Stimulated activated naive CD4-positive, alpha-beta T cell (primary cell): ENCODE measurements around the gene CCR5.

Experiments used
- DNase-seq, 6 experiments: peaks; one replicate each; lab custom pipeline; 2025; lab: John Stamatoyannopoulos, UW

The CCR5 gene

DNA sequence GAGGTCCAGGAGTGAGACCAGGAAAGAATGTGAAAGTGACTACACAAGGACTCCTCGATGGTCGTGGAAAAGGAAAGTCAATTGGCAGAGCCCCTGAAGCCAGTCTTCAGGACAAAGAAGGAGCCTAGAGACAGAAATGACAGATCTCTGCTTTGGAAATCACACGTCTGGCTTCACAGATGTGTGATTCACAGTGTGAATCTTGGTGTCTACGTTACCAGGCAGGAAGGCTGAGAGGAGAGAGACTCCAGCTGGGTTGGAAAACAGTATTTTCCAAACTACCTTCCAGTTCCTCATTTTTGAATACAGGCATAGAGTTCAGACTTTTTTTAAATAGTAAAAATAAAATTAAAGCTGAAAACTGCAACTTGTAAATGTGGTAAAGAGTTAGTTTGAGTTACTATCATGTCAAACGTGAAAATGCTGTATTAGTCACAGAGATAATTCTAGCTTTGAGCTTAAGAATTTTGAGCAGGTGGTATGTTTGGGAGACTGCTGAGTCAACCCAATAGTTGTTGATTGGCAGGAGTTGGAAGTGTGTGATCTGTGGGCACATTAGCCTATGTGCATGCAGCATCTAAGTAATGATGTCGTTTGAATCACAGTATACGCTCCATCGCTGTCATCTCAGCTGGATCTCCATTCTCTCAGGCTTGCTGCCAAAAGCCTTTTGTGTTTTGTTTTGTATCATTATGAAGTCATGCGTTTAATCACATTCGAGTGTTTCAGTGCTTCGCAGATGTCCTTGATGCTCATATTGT is 10.8 kb upstream of the CCR5 start:
- DNase-seq: no peak

- DNase-seq: no peak
These were observed 9.8 kb upstream of the CCR5 start for GRCh38 chr3:46360907-46361306.

DNA sequence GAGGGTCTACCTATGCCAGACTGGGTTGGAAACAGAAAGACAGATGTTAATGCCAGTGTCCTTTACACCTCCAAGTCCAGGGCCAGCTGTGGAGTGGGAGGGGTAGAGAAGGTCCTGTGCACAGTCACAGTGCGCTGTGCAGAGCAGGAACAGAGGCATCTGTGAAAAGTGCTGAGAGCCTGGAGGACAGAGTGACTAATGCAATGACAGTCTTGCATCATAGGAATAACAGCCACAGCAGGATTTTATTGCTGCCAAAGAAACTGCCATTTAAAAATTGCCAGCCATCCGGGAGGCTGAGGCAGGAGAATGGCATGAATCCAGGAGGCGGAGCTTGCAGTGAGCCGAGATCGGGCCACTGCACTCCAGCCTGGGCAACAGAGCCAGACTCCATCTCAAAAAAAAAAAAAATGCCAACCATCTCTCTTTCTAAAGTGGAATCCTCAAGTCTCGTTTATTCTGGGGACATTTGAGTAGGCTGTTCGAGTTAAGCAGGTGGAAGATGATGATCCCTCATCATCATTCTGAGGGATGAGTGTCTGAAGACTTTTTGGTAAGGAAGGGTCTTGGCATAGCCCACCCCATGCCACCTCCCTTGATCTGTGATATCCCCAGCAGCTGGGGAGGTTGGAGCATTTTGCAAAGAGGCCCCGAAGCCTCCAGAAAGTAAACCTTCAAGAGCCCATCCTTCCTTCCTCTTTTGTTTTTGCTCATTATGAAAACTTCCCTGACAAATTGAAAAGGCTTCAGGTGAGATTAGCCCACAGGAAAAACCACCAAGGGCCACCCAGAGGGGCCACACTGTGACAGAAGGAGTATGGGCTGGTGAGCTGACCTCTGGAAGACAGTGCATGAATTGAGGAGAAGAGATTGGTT is 9.1 kb upstream of the CCR5 start:
- DNase-seq: no peak

DNA sequence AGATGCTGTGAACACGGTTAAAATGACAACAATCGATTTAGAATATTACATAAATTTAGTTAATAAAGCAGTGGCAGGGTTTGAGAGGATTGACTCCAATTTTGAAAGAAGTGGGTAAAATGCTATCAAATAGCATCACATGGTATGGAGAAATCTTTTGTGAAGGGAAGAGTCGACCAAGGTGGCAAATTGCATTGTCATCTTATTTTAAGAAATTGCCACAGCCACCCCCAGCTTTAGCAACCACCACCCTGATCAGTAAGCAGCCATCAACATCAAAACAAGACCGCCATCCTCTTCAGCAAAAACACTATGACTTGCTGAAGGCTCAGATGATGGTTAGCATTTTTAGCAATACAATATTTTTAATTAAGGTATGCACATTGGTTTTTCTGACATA is 5.7 kb upstream of the CCR5 start:
- no peak for DNase-seq

DNA sequence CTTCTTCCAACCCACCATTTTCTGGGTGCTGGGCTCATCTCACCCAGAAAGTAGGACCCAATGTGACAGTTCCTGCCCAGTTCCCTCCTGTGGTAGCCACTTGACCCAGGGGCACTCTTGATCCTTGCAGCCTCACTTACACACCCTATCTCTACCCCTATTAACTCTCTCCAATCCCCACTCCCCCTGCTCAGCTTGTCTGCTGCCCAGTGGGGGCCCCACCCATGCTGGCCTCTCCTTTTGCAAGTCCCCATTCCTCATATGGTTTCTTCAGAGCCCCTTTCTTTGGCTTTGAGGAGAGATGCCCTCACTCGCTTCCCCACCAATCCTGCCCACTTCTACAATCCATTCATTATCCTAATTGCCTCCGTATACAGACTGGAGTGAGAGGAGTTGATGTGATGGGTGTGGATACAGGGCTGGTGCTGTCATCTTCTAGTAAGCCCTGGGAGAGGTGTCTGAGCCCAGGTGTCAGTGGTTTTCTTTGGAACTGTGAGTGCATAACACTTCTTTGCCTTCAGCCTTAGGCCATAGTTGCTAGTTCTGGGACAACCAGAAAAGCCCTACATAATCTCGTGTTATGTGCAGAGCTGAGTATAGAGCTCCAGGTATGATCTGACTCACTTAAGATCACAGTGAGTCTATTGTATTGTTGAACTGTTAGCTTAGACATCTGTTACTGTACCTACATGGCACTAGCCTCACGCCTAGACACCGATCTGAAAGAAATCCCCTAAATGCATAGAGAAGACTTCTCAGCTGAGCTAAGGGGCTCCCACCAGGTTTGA is 4.8 kb upstream of the CCR5 start:
- DNase-seq: no peak

DNA sequence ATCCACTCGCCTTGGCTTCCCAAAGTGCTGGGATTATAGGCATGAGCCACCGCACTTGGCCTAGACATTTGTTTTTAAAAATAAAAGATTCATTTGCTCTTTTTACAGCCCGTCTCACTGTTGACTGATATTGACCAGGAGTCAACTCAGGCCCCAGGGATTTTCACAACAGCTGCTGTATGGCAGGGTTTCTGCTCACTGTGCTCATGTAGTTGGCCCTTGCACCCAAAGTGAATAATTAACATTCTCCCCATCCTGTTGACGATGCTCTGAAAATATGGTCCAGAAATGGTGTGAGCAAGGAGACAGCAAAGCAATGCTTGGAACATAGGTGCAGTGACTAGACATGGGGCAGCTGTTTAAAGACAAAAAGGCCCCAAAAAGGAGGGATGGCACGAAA is 2.9 kb upstream of the CCR5 start:
- no peak for DNase-seq

DNA sequence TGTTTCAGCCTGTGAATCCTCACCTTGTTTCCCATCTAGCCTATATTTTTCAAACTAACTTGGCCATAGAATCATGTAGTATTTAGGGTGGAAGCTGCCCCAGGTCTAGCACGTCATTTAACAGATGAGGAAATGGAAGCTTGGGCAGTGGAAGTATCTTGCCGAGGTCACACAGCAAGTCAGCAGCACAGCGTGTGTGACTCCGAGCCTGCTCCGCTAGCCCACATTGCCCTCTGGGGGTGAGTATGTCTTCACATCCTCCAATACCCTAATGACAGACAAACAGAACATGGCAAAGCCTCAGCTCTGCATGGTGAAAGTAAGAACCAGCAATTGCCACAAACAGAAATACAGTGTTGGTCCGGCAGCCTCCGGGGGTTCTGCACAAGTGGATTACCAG is 2.2 kb upstream of the CCR5 start:
- DNase-seq: peak in 4 of 6 experiments; percentile 1 to 26 (median 10)

GRCh38 chr3:46369151-46369550 is 1.6 kb upstream of the CCR5 start:
- no peak for DNase-seq

DNA sequence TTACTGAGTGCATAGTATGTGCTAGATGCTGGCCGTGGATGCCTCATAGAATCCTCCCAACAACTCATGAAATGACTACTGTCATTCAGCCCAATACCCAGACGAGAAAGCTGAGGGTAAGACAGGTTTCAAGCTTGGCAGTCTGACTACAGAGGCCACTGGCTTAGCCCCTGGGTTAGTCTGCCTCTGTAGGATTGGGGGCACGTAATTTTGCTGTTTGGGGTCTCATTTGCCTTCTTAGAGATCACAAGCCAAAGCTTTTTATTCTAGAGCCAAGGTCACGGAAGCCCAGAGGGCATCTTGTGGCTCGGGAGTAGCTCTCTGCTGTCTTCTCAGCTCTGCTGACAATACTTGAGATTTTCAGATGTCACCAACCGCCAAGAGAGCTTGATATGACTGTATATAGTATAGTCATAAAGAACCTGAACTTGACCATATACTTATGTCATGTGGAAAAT is 1.0 kb upstream of the CCR5 start:
- no peak for DNase-seq

- no peak for DNase-seq
These were observed 984 bp downstream of the CCR5 start for GRCh38 chr3:46371519-46372340.

DNA sequence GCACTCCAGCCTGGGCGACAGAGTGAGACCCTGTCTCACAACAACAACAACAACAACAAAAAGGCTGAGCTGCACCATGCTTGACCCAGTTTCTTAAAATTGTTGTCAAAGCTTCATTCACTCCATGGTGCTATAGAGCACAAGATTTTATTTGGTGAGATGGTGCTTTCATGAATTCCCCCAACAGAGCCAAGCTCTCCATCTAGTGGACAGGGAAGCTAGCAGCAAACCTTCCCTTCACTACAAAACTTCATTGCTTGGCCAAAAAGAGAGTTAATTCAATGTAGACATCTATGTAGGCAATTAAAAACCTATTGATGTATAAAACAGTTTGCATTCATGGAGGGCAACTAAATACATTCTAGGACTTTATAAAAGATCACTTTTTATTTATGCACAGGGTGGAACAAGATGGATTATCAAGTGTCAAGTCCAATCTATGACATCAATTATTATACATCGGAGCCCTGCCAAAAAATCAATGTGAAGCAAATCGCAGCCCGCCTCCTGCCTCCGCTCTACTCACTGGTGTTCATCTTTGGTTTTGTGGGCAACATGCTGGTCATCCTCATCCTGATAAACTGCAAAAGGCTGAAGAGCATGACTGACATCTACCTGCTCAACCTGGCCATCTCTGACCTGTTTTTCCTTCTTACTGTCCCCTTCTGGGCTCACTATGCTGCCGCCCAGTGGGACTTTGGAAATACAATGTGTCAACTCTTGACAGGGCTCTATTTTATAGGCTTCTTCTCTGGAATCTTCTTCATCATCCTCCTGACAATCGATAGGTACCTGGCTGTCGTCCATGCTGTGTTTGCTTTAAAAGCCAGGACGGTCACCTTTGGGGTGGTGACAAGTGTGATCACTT is 2.0 kb downstream of the CCR5 start:
- peak in 2 of 6 experiments; percentile 8 to 23 for DNase-seq

DNA sequence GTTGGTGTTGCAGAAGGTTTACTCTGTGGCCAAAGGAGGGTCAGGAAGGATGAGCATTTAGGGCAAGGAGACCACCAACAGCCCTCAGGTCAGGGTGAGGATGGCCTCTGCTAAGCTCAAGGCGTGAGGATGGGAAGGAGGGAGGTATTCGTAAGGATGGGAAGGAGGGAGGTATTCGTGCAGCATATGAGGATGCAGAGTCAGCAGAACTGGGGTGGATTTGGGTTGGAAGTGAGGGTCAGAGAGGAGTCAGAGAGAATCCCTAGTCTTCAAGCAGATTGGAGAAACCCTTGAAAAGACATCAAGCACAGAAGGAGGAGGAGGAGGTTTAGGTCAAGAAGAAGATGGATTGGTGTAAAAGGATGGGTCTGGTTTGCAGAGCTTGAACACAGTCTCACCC is 4.0 kb downstream of the CCR5 start:
- no peak for DNase-seq

GRCh38 chr3:46375218-46375617 is 4.5 kb downstream of the CCR5 start:
- no peak for DNase-seq

- peak in 2 of 6 experiments; percentile 3 to 5 for DNase-seq
These were observed 5.1 kb downstream of the CCR5 start for GRCh38 chr3:46375814-46376213.

DNA sequence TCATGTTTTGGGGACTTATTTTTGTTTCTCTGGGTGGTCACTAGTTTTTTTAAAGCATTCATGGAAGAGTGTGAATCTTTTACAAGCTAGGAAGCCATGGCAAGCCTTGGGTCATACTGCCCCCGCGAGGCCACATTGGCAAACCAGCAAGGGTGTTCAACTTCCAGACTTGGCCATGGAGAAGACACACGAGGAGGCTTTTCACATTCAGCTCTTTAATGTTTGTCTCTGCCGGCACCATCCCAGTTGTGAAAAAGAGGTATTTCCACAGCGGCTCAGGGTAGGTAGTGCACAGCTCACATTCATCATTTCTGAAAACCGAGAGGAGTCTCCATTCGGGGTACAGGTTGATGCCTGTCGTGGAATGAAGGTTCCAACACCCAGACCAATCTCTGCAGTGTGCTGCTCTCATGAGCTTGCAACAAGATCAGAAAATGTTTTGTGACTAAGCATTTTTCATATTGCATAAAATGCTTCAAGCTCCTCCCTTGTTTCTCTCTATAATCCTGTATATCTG is 7.7 kb downstream of the CCR5 start:
- peak; percentile 13 to 51 (median 31) for DNase-seq

GRCh38 chr3:46380471-46381221 is 9.9 kb downstream of the CCR5 start:
- DNase-seq: no peak

GRCh38 chr3:46381625-46382024 is 10.9 kb downstream of the CCR5 start:
- no peak for DNase-seq

DNA sequence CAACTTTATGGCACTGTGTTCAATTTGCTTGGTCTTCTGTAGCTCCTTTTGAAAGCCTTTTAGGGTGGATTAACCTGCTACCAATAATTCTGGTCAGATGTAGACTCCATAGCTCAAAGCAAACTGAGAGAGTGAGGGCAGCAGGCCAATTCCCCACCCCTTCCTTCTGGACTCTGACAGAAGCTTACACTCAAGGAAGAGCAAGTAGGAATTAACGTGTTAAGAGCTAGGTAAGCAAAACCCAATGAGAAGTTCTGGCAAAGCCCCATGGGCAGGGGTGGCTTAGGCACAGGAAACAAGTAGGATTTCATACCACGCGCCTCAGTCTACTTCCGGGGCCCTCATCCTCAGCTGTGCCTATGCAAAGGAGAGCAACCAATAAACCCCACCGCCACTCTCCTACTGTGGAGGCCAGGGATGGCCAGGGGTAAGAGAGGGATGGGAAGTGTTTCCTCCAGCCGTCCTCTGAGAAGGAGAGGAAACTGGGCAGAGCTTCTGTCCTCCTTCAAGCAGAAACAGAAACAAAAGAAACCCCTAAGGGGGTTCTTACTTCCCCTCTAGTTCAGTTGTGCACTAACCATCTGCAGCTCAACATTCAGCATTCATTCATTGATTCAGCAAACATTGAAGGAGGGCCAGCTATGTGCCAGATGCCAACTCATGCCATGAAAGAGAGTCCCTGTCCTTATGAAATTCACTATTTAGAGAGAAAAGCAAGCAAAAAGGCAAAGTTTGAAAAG is 12.6 kb downstream of the CCR5 start:
- no peak for DNase-seq

DNA sequence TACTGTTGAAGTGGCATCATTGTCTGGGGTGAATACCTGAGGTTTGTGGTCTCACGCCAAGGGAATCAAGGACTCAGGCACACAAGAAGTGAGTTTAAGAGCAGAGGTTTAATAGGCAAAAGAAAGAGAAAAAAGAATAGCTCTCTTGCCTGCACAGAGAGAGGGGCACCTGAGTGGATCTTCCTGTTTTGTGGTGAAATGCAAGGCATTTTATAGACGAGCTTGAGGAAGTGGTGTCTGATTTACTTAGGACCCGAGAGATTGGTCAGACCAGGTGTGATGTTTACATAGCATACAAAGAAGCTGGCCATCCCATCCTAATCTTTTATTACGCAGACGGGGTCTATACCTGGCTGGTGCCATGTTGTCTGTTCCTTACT is 13.2 kb downstream of the CCR5 start:
- DNase-seq: no peak
